Tibial nerve (tissue), 4 donors: ENCODE results near the gene NGEF. TPM values are rescaled to one million over a fixed set of nuclear protein-coding genes. Genes with fewer than 3 reads are reported as not detected.
A peak's percentile ranks its signal among the peaks of the same experiment; 100 is the strongest.

Source experiments
- DNase-seq, 2 donors: peaks; one replicate each; pipeline ENCODE4 v3.0.0-alpha.2; 2019; ENCODE audit warnings: low spot score in 2 of 2
- H3K27ac ChIP-seq, 4 donors: fragments of 200-600 bp; sonication (generic) in 3 of 4; one replicate each; pipeline ENCODE4 v1.5.1; 2017 to 2019; ENCODE audit warnings: mild to moderate bottlenecking in 1 of 4
- H3K27me3 ChIP-seq, 2 donors: fragments of 200-600 bp; sonication (generic) in 1 of 2; one replicate each; pipeline versions ENCODE4 v1.5.1 to v1.6.0; 2017 to 2019
- H3K36me3 ChIP-seq, 3 donors: fragments of 200-600 bp; sonication (generic); one replicate each; pipeline ENCODE4 v1.5.1; 2018 to 2019
- H3K4me1 ChIP-seq, 4 donors: fragments of 200-600 bp; sonication (generic) in 3 of 4; one replicate each; pipeline ENCODE4 v1.5.1; 2017 to 2019
- H3K4me3 ChIP-seq, 4 donors: fragments of 200-600 bp; sonication (generic) in 3 of 4; one replicate each; pipeline ENCODE4 v1.5.1; 2017 to 2019; ENCODE audit warnings: mild to moderate bottlenecking in 1 of 4, moderate library complexity in 1 of 4
- H3K9me3 ChIP-seq, 4 donors: fragments of 200-600 bp; sonication (generic) in 3 of 4; one replicate each; pipeline ENCODE4 v1.5.1; 2017 to 2019
- EP300 ChIP-seq, 2 donors: sonication (generic); formaldehyde crosslinking; IDR thresholded peaks; one replicate each; pipeline ENCODE4 v1.6.1; 2017; ENCODE audit warnings: antibody characterized with exemption in 2 of 2, mild to moderate bottlenecking in 1 of 2
- POLR2A ChIP-seq, 2 donors: fragments of 450-650 bp; IDR thresholded peaks; one replicate each; pipeline ENCODE4 v1.6.1; 2017; ENCODE audit warnings: antibody characterized with exemption in 2 of 2, mild to moderate bottlenecking in 2 of 2, moderate library complexity in 2 of 2
- WGBS, 2 donors: methylation state at CpG; one replicate each; pipeline ENCODE4 v1.1.5; 2018; 5-methylcytosine and 5-hydroxymethylcytosine counted together
- total RNA-seq, 4 donors: library from RNA; depleted of rRNA; stranded (reverse); fragments of >200 nt; gene quantifications; one replicate each; pipeline ENCODE4 v1.1.0, GENCODE V29; 2016
- TF ChIP-seq, protein P1 (sequence below), 5 experiments: fragments of 200-600 bp in 3 of 5; fragments of 450-650 bp in 2 of 5; sonication (generic) in 3 of 5; IDR thresholded peaks; one replicate each; pipeline ENCODE4 v1.5.1; 2016 to 2019; ENCODE audit warnings: antibody characterized with exemption in 5 of 5, mild to moderate bottlenecking in 3 of 5, moderate library complexity in 2 of 5

Gene NGEF
- total RNA-seq, 4 donors from 2014 or later, result 12.9 to 47.6 (median 22.7) TPM

DNA sequence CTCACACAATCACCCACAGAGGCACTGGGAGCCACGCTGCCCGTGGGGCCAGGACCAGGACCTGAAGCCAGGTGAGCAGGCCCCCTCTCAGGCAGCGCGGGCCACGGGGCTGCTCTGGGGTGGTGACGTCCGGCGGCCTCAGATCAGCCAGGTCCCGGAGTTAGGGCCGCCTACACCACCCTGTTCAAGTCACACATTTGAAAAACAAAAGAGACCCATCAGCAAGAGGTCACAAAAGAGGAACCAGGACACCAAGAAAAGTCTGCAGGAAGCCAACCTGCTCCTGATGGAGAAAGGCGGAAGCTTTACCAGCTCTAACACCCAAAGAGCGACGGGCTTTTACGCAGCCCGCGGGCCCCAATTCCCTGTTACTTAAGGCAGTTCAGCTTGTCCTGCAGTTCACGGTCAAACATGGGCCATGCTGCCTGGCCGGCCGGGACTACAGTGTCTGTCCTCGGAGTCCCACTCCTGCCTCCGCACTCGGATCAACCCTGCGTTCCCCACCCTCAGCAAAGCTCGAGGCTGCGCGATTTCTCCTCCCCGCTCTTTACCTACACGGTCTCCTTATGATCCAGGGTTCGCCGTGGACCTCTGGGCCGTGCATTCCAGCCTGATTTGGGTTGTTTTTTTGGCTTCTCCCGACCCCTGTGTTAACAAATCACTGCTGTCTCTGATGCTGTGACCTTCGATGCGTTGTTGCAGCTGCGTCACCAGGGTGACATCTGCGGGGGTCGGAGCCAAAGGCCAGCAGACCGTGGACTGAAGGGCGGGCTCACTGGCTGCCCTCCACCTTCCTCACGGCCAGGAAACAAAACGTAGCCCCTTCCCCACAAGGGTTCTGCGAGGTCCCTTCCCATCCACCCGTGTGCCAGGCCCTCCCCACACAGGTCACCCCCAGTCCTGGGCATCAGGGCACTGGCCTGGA, 112.0 kb downstream of the NGEF start:
- Histone ChIP-seq H3K27ac (peak overlapping the region in 2 of 4 donors; percentile 22 to 66), H3K4me1 (peaks cover 0 to 15% (median 4%) of the 10 kb centered on the region in 4 donors), H3K27me3 (no peaks in the 10 kb centered on the region), H3K9me3 (no peaks in the 10 kb centered on the region), H3K36me3 (no peaks in the 10 kb centered on the region), H3K4me3 (no peak overlapping the region)
- WGBS, 2 donors, result 45 to 56% methylated on average over 41 to 43 of the region's 43 CpGs
- TF ChIP-seq, protein P1, sequence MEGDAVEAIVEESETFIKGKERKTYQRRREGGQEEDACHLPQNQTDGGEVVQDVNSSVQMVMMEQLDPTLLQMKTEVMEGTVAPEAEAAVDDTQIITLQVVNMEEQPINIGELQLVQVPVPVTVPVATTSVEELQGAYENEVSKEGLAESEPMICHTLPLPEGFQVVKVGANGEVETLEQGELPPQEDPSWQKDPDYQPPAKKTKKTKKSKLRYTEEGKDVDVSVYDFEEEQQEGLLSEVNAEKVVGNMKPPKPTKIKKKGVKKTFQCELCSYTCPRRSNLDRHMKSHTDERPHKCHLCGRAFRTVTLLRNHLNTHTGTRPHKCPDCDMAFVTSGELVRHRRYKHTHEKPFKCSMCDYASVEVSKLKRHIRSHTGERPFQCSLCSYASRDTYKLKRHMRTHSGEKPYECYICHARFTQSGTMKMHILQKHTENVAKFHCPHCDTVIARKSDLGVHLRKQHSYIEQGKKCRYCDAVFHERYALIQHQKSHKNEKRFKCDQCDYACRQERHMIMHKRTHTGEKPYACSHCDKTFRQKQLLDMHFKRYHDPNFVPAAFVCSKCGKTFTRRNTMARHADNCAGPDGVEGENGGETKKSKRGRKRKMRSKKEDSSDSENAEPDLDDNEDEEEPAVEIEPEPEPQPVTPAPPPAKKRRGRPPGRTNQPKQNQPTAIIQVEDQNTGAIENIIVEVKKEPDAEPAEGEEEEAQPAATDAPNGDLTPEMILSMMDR (IDR thresholded peaks at IDR 0.05), result no peak
- TF ChIP-seq EP300 (IDR thresholded peaks at IDR 0.05), result no peak
- TF ChIP-seq POLR2A (IDR thresholded peaks at IDR 0.05), result no peak
- no peak for DNase-seq

- Histone ChIP-seq H3K9me3 (no peaks in the 10 kb centered on the region), H3K27me3 (no peaks in the 10 kb centered on the region), H3K4me1 (peaks cover 0 to 15% (median 4%) of the 10 kb centered on the region in 4 donors), H3K36me3 (peaks cover 0 to 10% (median 0%) of the 10 kb centered on the region in 3 donors), H3K27ac (no peak overlapping the region), H3K4me3 (no peak overlapping the region)
- 75 to 76% methylated on average over 18 of the region's 18 CpGs for WGBS, 2 donors
- no peak for DNase-seq
- TF ChIP-seq POLR2A (IDR thresholded peaks at IDR 0.05) (no peak), EP300 (IDR thresholded peaks at IDR 0.05) (no peak)
- TF ChIP-seq, protein P1 (IDR thresholded peaks at IDR 0.05), result no peak
Observed at GRCh38 chr2:232898592-232899543, 114.2 kb downstream of the NGEF start.

GRCh38 chr2:232897598-232898408, 115.3 kb downstream of the NGEF start:
- H3K27ac ChIP-seq, result no peak overlapping the region
- TF ChIP-seq POLR2A (IDR thresholded peaks at IDR 0.05) (no peak), EP300 (IDR thresholded peaks at IDR 0.05) (no peak)
- TF ChIP-seq, protein P1 (IDR thresholded peaks at IDR 0.05), result no peak
- H3K4me1 ChIP-seq, result peaks cover 0 to 15% (median 4%) of the 10 kb centered on the region in 4 donors
- WGBS, 2 donors, result 90 to 96% methylated on average over 20 to 24 of the region's 24 CpGs
- no peak overlapping the region for H3K4me3 ChIP-seq
- no peaks in the 10 kb centered on the region for H3K9me3 ChIP-seq
- no peaks in the 10 kb centered on the region for H3K27me3 ChIP-seq
- no peak for DNase-seq
- H3K36me3 ChIP-seq, result peaks cover 0 to 16% (median 0%) of the 10 kb centered on the region in 3 donors

DNA sequence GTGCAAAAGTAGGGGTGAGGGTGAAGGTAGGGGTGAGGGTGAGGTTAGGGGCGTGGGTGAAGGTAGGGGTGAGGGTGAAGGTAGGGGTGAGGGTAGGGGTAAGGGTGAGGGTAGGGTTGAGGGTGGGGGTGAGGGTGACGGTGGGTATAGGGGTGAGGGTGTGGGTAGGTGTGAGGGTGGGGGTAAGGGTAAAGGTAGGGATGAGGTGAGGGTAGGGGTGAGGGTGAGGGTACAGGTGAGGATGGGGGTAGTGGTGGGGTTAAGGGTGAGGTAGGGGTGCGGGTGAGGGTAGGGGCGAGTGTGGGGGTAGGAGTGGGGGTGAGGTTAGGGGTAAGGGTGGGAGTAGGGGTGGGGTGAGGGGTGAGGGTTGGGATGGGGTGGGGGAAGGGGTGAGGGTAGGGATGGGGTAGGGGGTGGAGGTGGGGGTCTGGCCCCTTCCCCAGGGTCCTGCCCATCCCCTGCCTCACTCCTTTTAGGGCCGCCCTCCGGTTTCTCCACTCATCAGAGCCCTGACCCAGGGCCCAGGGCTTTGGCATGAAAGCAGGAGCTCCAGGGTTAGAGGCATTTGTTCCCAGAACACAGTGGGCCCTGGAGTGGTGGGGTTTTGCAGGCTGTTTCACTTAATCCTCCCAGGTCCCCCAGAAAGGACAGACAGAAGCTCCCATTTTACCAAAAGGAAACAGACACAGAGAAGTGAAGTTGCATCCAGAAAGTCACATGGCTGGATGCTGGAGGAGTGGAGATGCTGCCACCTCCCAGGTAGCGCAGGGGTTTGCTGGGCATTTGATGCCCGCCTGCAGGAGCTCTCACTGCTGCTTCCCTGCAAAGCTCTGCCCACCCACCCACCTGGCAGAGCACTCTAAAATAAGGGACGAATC, 116.1 kb downstream of the NGEF start:
- peaks cover 0 to 11% (median 4%) of the 10 kb centered on the region in 4 donors for H3K4me1 ChIP-seq
- 86 to 88% methylated on average over 9 of the region's 9 CpGs for WGBS, 2 donors

More for the DNA sequence above, 116.1 kb downstream of the NGEF start:
- no peaks in the 10 kb centered on the region for H3K27me3 ChIP-seq
- no peak for TF ChIP-seq POLR2A (IDR thresholded peaks at IDR 0.05)
- no peak for TF ChIP-seq EP300 (IDR thresholded peaks at IDR 0.05)
- TF ChIP-seq, protein P1 (IDR thresholded peaks at IDR 0.05), result no peak
- H3K9me3 ChIP-seq, result no peaks in the 10 kb centered on the region
- no peak for DNase-seq
- H3K36me3 ChIP-seq, result peaks cover 0 to 24% (median 0%) of the 10 kb centered on the region in 3 donors
- H3K27ac ChIP-seq, result no peak overlapping the region
- no peak overlapping the region for H3K4me3 ChIP-seq
